Tibial artery (tissue), 4 donors: ENCODE measurements around the gene TRMT10B.

Experiments used
- DNase-seq, 2 donors: peaks; one replicate each; pipeline ENCODE4 v3.0.0-alpha.2; 2019
- H3K27ac ChIP-seq, 2 donors: fragments of 200-600 bp; sonication (generic) in 1 of 2; 1 replicate in 1 of 2; 2 replicates in 1 of 2; pipeline ENCODE4 v1.5.1; 2018 to 2019; ENCODE audit warnings: mild to moderate bottlenecking in 1 of 2
- H3K27me3 ChIP-seq, 2 donors: fragments of 200-600 bp; sonication (generic) in 1 of 2; one replicate each; pipeline versions ENCODE4 v1.5.1 to v1.6.0; 2016 to 2019
- H3K36me3 ChIP-seq, 3 donors: fragments of 200-600 bp; sonication (generic) in 2 of 3; one replicate each; pipeline ENCODE4 v1.5.1; 2016 to 2019; ENCODE audit warnings: mild to moderate bottlenecking in 2 of 3
- H3K4me1 ChIP-seq, 4 donors: fragments of 200-600 bp; sonication (generic) in 2 of 4; 1 replicate in 3 of 4; 2 replicates in 1 of 4; pipeline ENCODE4 v1.5.1; 2016 to 2019
- H3K4me3 ChIP-seq, 2 donors: fragments of 200-600 bp; sonication (generic) in 1 of 2; 1 replicate in 1 of 2; 2 replicates in 1 of 2; pipeline ENCODE4 v1.5.1; 2018 to 2019; ENCODE audit warnings: mild to moderate bottlenecking in 2 of 2
- H3K9me3 ChIP-seq, 3 donors: fragments of 200-600 bp; sonication (generic) in 1 of 3; one replicate each; pipeline ENCODE4 v1.5.1; 2016 to 2019
- CTCF ChIP-seq, 2 experiments: fragments of 200-600 bp in 1 of 2; fragments of 450-650 bp in 1 of 2; IDR thresholded peaks; one replicate each; pipeline ENCODE4 v1.5.1; 2017 to 2019; ENCODE audit warnings: antibody characterized with exemption in 2 of 2, mild to moderate bottlenecking in 1 of 2, moderate library complexity in 1 of 2
- intact Hi-C: fragments of 100-400 bp; cut with DNase I; formaldehyde crosslinking; loops from one replicate; pipeline ENCODE4 v1.15.0; 2023; ENCODE audit warnings: low total_unique reads

Gene TRMT10B

GRCh38 chr9:37790096-37790495 is 36.5 kb downstream of the TRMT10B start:
- intact Hi-C loops, result no loop called here
- DNase-seq, result no peak
- Histone ChIP-seq H3K4me3 (no peak overlapping the region), H3K27ac (no peak overlapping the region), H3K9me3 (no peaks in the 10 kb centered on the region), H3K4me1 (peaks cover 0 to 6% (median 4%) of the 10 kb centered on the region in 4 donors), H3K27me3 (peaks cover 0 to 4% of the 10 kb centered on the region in 2 donors), H3K36me3 (no peaks in the 10 kb centered on the region)
- TF ChIP-seq CTCF (IDR thresholded peaks at IDR 0.05), result no peak

GRCh38 chr9:37792122-37792521 is 38.5 kb downstream of the TRMT10B start:
- Histone ChIP-seq H3K9me3 (no peaks in the 10 kb centered on the region), H3K27ac (no peak overlapping the region), H3K4me3 (no peak overlapping the region), H3K36me3 (no peaks in the 10 kb centered on the region), H3K4me1 (no peaks in the 10 kb centered on the region), H3K27me3 (peaks cover 0 to 3% of the 10 kb centered on the region in 2 donors)
- no peak for DNase-seq
- no peak for TF ChIP-seq CTCF (IDR thresholded peaks at IDR 0.05)
- intact Hi-C loops, result no loop called here

GRCh38 chr9:37796232-37796631 is 42.6 kb downstream of the TRMT10B start:
- no peak for DNase-seq

GRCh38 chr9:37798677-37799076 is 45.1 kb downstream of the TRMT10B start:
- Histone ChIP-seq H3K27me3 (no peaks in the 10 kb centered on the region), H3K36me3 (no peaks in the 10 kb centered on the region), H3K4me1 (peaks cover 0 to 32% (median 25%) of the 10 kb centered on the region in 4 donors), H3K9me3 (no peaks in the 10 kb centered on the region), H3K4me3 (no peak overlapping the region), H3K27ac (no peak overlapping the region)
- intact Hi-C loops, result no loop called here
- no peak for DNase-seq
- TF ChIP-seq CTCF (IDR thresholded peaks at IDR 0.05), result no peak

More at GRCh38 chr9:37796232-37796631, 42.6 kb downstream of the TRMT10B start:
- intact Hi-C loops, result no loop called here
- Histone ChIP-seq H3K9me3 (no peaks in the 10 kb centered on the region), H3K27me3 (no peaks in the 10 kb centered on the region), H3K4me1 (peaks cover 0 to 7% (median 5%) of the 10 kb centered on the region in 4 donors), H3K27ac (no peak overlapping the region), H3K36me3 (no peaks in the 10 kb centered on the region), H3K4me3 (no peak overlapping the region)
- TF ChIP-seq CTCF (IDR thresholded peaks at IDR 0.05), result no peak

GRCh38 chr9:37800631-37801286 is 47.2 kb downstream of the TRMT10B start, which contains the start of gene DCAF10:
Gene DCAF10 (plus strand): TSS chr9:37800797. CDS start chr9:37800867, 70 bp downstream.
- H3K4me1 ChIP-seq, result peaks cover 0 to 39% (median 25%) of the 10 kb centered on the region in 4 donors
- H3K27me3 ChIP-seq, result no peaks in the 10 kb centered on the region
- peak within 1 kb of the TSS; percentile 87 to 90 for H3K27ac ChIP-seq
- H3K36me3 ChIP-seq, result no peaks in the 10 kb centered on the region
- peak within 1 kb of the TSS; percentile 72 to 87 for H3K4me3 ChIP-seq
- no peak for TF ChIP-seq CTCF (IDR thresholded peaks at IDR 0.05)
- DNase-seq, result peak; percentile 79 to 90
- H3K9me3 ChIP-seq, result no peaks in the 10 kb centered on the region
- intact Hi-C loops, result loop anchor here (5.0 kb wide), 3 partner anchors 48 to 313 kb away; partner anchors contain the start of genes POLR1E, TOMM5 and TRMT10B
